ENCODE results near the gene VAV2.

The VAV2 gene

GRCh38 chr9:133734590-133735414 is 257.3 kb downstream of the VAV2 start:
- no peak for DNase-seq

GRCh38 chr9:133733796-133734533 is 258.2 kb downstream of the VAV2 start:
- no peak for DNase-seq

- no peak for DNase-seq
Measured at GRCh38 chr9:133733421-133733795, 258.7 kb downstream of the VAV2 start.

- no peak for DNase-seq
Measured at GRCh38 chr9:133732639-133733408, 259.3 kb downstream of the VAV2 start.

GRCh38 chr9:133731876-133732638 is 260.1 kb downstream of the VAV2 start:
- no peak for DNase-seq

- no peak for DNase-seq
Measured at GRCh38 chr9:133730994-133731715, 261.0 kb downstream of the VAV2 start.

- no peak for DNase-seq
Measured at GRCh38 chr9:133729617-133730281, 262.4 kb downstream of the VAV2 start.

- DNase-seq: no peak
Measured at GRCh38 chr9:133728856-133729616, 263.1 kb downstream of the VAV2 start.

- no peak for DNase-seq
Measured at GRCh38 chr9:133727876-133728441, 264.2 kb downstream of the VAV2 start.

GRCh38 chr9:133727277-133727875 is 264.7 kb downstream of the VAV2 start:
- no peak for DNase-seq

GRCh38 chr9:133726401-133727276 is 265.5 kb downstream of the VAV2 start:
- peak; percentile 67 for DNase-seq

- no peak for DNase-seq
Measured at GRCh38 chr9:133725886-133726285, 266.2 kb downstream of the VAV2 start.

- DNase-seq: no peak
Measured at GRCh38 chr9:133718563-133719315, 273.4 kb downstream of the VAV2 start.

GRCh38 chr9:133717113-133718031 is 274.8 kb downstream of the VAV2 start:
- no peak for DNase-seq

- DNase-seq: no peak
Measured at GRCh38 chr9:133716564-133717112, 275.5 kb downstream of the VAV2 start.

- peak; percentile 30 for DNase-seq
Measured at GRCh38 chr9:133715866-133716563, 276.1 kb downstream of the VAV2 start.
